Nephron progenitor cell (in vitro differentiated cells): Measurements from ENCODE around the gene NR2C2AP.

Experiments
- DNase-seq: peaks from one replicate; pipeline ENCODE4 v3.0.0; 2021
- H3K27ac Mint-ChIP-seq: 2 replicates; pipeline ENCODE4 v1.8.0; 2021; ENCODE audit warnings: mild to moderate bottlenecking, moderate library complexity, mixed read lengths
- H3K27me3 Mint-ChIP-seq: 2 replicates; pipeline ENCODE4 v1.8.0; 2021; ENCODE audit warnings: mild to moderate bottlenecking, low read depth, mixed read lengths; ENCODE audit not compliant: poor library complexity
- H3K36me3 Mint-ChIP-seq: 2 replicates; pipeline ENCODE4 v1.8.0; 2021; ENCODE audit warnings: low read depth, mixed read lengths
- H3K4me1 Mint-ChIP-seq: 2 replicates; pipeline ENCODE4 v1.8.0; 2021; ENCODE audit warnings: mixed read lengths
- H3K4me3 Mint-ChIP-seq: 2 replicates; pipeline ENCODE4 v1.8.0; 2021; ENCODE audit warnings: mild to moderate bottlenecking, moderate library complexity, mixed read lengths
- H3K9me3 Mint-ChIP-seq: 2 replicates; pipeline ENCODE4 v1.8.0; 2021; ENCODE audit warnings: mild to moderate bottlenecking, moderate library complexity, mixed read lengths
- TF ChIP-seq, protein P1 (sequence below): fragments of 200-600 bp; sonication (generic); IDR thresholded peaks from 2 replicates; pipeline ENCODE4 v1.5.0; 2021; ENCODE audit warnings: antibody characterized with exemption

Gene NR2C2AP

GRCh38 chr19:19205416-19206410 is 2.5 kb upstream of the NR2C2AP start:
- no peak for DNase-seq
- H3K27ac Mint-ChIP-seq = no peak overlapping the region
- H3K4me3 Mint-ChIP-seq = no peak overlapping the region
- H3K4me1 Mint-ChIP-seq = peaks cover 14% of the 10 kb centered on the region
- H3K9me3 Mint-ChIP-seq = peaks cover 3% of the 10 kb centered on the region
- TF ChIP-seq, protein P1, sequence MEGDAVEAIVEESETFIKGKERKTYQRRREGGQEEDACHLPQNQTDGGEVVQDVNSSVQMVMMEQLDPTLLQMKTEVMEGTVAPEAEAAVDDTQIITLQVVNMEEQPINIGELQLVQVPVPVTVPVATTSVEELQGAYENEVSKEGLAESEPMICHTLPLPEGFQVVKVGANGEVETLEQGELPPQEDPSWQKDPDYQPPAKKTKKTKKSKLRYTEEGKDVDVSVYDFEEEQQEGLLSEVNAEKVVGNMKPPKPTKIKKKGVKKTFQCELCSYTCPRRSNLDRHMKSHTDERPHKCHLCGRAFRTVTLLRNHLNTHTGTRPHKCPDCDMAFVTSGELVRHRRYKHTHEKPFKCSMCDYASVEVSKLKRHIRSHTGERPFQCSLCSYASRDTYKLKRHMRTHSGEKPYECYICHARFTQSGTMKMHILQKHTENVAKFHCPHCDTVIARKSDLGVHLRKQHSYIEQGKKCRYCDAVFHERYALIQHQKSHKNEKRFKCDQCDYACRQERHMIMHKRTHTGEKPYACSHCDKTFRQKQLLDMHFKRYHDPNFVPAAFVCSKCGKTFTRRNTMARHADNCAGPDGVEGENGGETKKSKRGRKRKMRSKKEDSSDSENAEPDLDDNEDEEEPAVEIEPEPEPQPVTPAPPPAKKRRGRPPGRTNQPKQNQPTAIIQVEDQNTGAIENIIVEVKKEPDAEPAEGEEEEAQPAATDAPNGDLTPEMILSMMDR = no peak
- peaks cover 11% of the 10 kb centered on the region for H3K36me3 Mint-ChIP-seq
- peaks cover 73% of the 10 kb centered on the region for H3K27me3 Mint-ChIP-seq

DNA sequence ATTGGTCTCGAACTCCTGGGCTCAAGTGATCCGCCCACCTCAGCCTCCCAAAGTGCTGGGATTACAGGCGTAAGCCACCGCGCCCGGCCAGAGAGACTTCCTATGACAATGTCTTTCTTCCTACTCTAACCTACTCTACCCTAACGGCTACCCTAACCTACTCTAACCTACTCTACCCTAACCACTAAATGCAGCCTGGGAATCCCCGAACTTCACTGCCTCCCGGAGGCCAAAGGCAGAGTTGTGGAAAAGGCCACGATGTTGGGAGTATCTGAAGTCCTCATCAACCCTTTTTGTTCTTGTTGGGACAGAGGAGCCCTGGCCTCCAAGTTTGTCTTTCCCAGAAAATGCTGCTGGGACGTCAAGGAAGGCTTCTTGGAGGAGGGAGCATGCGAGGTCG is 967 bp upstream of the NR2C2AP start:
- Mint-ChIP-seq H3K36me3 (peaks cover 20% of the 10 kb centered on the region), H3K4me1 (peaks cover 14% of the 10 kb centered on the region), H3K27me3 (peaks cover 57% of the 10 kb centered on the region), H3K4me3 (peak overlapping the region; percentile 67), H3K9me3 (peaks cover 3% of the 10 kb centered on the region), H3K27ac (no peak overlapping the region)
- TF ChIP-seq, protein P1 = no peak
- DNase-seq = no peak

DNA sequence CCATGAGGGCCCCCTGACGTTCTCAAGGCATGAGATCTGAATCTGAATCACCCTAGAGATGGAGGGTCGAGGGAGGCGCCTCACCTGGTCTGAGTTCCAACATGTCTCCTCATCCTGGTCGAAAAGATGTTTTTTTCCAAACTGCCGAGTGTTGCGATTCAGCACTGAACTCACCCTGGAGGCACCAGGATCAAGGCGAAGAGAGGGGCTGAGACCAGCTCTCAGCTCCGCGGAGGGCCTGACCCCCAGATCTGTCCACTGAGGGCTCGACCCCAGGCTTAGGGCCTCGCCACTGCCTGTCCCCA is 555 bp downstream of the NR2C2AP start:
- Mint-ChIP-seq H3K4me1 (peaks cover 14% of the 10 kb centered on the region), H3K27ac (no peak overlapping the region), H3K27me3 (peaks cover 46% of the 10 kb centered on the region), H3K9me3 (peaks cover 3% of the 10 kb centered on the region), H3K4me3 (peak overlapping the region; percentile 88), H3K36me3 (peaks cover 34% of the 10 kb centered on the region)
- TF ChIP-seq, protein P1 = no peak
- DNase-seq = no peak

DNA sequence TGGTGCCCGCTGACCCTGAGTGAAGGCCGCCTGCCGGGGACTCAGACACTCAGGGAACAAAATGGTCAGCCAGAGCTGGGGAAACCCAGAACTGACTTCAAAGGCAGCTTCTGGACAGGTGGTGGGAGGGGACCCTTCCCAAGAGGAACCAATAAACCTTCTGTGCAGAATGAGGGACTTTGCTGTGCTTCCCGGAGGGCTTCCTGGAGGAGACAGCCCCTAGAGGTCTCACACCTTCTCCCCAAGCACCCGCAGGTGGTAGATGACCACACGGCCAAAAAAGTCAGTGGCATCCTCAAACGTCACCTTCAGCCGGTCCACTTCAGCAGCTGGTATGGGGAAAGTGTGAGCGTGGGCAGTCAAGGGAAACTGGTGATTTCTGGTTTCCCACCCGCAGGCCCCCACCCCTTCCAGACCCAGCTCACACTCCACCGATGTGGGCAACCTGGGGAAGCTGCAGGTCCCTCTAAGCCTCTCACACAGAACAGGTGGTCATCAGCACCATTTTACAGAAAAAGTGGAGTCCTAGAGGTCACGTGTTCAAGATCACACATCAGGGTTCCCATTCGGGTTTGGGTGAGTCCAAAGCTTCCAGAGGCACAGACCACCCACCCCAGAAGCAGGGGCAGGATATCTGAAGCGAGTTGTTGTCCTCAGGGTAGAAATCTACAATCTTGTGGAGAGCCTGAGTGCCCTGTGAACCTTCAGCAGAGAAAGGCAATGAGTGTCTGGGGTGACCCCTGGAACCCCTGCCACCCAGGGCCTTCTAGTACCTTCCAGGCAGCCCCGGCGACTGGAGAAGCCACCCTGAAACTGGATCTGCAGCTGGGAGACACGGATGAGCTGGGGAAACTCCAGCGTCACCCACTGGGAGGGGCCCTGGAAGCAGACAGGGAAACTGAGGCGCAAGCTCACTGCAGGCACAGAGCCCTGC is 1.2 kb downstream of the NR2C2AP start:
- DNase-seq = no peak
- Mint-ChIP-seq H3K4me1 (peaks cover 14% of the 10 kb centered on the region), H3K4me3 (peak overlapping the region; percentile 88), H3K27me3 (peaks cover 39% of the 10 kb centered on the region), H3K27ac (peak overlapping the region; percentile 90), H3K9me3 (peaks cover 3% of the 10 kb centered on the region), H3K36me3 (peaks cover 34% of the 10 kb centered on the region)
- TF ChIP-seq, protein P1 = no peak

GRCh38 chr19:19193926-19194325 is 9.3 kb downstream of the NR2C2AP start:
- H3K4me3 Mint-ChIP-seq = peak overlapping the region; percentile 98
- H3K27ac Mint-ChIP-seq = peak overlapping the region; percentile 16
- DNase-seq = no peak
- no peaks in the 10 kb centered on the region for H3K9me3 Mint-ChIP-seq
- H3K36me3 Mint-ChIP-seq = peaks cover 24% of the 10 kb centered on the region
- peaks cover 42% of the 10 kb centered on the region for H3K4me1 Mint-ChIP-seq
- TF ChIP-seq, protein P1 = no peak
- no peaks in the 10 kb centered on the region for H3K27me3 Mint-ChIP-seq
